Measurements from ENCODE around the gene BIRC6.
"Not testable (repeated sequence)": the region's sequence is repeated elsewhere in the genome, so short reads cannot be mapped to it uniquely, and the experiment has no call there.

Gene BIRC6, protein sequence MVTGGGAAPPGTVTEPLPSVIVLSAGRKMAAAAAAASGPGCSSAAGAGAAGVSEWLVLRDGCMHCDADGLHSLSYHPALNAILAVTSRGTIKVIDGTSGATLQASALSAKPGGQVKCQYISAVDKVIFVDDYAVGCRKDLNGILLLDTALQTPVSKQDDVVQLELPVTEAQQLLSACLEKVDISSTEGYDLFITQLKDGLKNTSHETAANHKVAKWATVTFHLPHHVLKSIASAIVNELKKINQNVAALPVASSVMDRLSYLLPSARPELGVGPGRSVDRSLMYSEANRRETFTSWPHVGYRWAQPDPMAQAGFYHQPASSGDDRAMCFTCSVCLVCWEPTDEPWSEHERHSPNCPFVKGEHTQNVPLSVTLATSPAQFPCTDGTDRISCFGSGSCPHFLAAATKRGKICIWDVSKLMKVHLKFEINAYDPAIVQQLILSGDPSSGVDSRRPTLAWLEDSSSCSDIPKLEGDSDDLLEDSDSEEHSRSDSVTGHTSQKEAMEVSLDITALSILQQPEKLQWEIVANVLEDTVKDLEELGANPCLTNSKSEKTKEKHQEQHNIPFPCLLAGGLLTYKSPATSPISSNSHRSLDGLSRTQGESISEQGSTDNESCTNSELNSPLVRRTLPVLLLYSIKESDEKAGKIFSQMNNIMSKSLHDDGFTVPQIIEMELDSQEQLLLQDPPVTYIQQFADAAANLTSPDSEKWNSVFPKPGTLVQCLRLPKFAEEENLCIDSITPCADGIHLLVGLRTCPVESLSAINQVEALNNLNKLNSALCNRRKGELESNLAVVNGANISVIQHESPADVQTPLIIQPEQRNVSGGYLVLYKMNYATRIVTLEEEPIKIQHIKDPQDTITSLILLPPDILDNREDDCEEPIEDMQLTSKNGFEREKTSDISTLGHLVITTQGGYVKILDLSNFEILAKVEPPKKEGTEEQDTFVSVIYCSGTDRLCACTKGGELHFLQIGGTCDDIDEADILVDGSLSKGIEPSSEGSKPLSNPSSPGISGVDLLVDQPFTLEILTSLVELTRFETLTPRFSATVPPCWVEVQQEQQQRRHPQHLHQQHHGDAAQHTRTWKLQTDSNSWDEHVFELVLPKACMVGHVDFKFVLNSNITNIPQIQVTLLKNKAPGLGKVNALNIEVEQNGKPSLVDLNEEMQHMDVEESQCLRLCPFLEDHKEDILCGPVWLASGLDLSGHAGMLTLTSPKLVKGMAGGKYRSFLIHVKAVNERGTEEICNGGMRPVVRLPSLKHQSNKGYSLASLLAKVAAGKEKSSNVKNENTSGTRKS (N-terminal part only)

DNA sequence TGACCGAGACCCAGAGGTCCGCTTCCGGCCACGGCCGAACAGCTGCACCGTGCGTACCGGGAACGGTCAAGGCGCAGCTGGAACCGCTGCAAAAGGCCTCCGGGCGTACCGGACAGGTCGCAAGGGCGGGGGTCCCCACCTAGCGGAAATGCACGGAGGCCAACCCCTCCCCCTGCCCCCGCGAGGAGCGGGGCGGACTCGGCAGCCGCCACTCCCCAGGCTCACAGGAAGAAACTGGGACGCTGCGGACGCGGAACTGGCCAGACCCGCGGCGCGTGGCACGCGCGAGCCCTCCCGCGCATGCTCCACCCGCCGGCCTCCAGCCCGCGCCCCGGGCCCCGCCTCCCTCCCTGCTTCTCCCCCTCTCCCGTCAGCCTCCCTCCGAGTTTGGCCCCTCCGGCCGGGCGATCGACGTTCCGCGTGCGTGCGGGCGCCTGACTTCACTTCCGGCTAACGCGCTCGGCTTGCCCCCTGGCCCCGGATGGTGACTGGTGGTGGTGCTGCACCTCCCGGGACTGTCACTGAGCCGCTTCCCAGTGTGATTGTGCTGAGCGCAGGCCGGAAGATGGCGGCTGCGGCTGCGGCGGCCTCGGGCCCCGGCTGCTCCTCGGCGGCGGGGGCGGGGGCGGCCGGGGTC is at the start of gene BIRC6:
Gene BIRC6, plus strand, starts transcription at position 343 of the 637 bp plus-strand sequence. Its CDS starts 139 bp downstream, at position 482.
- peak; percentile 88 to 90 for DNase-seq (ENCODE audit: low read depth in 1 of 2, low spot score in 1 of 2)

DNA sequence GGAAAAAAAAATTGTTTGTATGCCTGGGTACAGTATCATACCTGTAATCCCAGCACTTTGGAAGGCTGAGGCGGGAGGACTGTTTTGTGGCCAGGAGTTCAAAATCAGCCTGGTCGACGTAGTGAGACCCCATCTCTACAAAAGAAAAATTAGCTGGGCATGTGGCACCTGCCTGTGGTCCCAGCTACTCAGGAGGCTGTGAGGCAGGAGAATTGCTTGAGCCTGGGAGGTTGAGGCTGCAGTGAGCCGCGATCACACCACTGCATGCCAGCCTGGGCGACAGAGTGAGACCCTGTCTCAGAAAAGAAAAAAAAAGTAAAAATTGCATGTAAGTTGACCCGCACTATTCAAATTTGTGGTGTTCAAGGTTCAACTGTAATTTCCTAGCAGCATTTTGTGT is 46.2 kb upstream of the BIRC6 start:
- no peak for DNase-seq (ENCODE audit: low read depth in 1 of 2, low spot score in 1 of 2)

DNA sequence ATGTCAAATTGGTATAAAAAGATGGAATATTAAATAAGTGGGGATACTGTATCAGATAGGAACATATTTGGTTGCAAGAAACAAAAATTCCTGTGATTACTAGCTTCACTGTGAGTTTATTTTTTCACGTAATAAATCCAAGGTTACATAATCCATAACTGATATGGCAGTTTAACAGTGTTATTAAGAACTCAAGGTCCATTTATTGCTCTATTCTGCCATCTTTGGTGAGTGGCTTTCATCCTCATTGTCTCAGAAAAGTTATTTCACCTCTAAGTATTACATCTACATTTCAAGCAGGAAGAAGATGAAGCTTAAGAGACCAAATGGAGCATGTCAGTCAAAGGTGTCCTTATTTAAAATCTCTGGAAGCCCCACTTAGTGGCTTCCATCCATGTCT is 41.9 kb upstream of the BIRC6 start:
- no peak for DNase-seq (ENCODE audit: low read depth in 1 of 2, low spot score in 1 of 2)

DNA sequence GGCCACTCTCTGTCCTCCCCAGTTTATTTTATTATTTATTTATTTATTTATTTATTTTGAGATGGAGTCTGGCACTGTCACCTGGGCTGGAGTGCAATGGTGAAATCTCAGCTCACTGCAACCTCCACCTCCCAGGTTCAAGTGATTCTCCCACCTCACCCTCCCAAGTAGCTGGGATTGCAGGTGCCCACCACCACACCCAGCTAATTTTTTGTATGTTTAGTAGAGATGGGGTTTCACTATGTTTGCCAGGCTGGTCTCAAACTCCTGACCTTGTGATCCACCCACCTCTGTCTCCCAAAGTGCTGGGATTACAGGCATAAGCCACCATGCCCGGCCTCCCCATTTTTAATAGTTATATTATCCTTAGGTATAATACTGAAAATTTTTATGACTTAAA is 28.1 kb upstream of the BIRC6 start:
- DNase-seq (ENCODE audit: low read depth in 1 of 2, low spot score in 1 of 2): not testable (repeated sequence)

DNA sequence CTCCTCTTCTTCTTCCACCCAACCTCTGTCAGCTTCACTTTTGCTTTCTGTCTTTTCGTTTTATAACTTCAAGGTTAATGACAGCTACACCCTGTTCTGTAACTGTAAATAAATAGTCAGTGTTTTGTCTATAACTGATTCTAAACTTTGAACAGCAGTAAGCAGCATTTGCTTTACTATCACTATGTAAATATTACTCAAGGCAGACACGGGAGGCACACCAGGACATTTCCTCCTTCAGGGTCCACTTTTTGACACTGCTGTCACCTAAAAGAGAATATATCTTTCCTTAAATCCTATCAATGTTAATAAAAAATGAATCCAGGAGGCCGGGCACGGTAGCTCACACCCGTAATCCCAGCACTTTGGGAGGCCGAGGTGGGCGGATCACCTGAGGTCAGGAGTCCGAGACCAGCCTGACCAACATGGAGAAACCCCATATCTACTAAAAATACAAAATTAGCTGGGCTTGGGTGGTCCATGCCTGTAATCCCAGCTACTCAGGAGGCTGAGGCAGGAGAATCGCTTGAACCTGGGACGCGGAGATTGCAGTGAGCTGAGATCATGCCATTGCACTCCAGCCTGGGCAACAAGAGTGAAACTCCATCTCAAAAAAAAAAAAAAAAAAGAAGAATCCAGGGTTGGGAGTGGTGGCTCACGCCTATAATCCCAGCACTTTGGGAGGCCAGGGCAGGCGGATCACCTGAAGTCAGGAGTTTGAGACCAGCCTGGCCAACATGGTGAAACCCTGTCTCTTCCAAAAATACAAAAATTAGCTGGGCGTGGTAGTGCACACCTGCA is 27.4 kb upstream of the BIRC6 start:
- DNase-seq (ENCODE audit: low read depth in 1 of 2, low spot score in 1 of 2): not testable (repeated sequence)

DNA sequence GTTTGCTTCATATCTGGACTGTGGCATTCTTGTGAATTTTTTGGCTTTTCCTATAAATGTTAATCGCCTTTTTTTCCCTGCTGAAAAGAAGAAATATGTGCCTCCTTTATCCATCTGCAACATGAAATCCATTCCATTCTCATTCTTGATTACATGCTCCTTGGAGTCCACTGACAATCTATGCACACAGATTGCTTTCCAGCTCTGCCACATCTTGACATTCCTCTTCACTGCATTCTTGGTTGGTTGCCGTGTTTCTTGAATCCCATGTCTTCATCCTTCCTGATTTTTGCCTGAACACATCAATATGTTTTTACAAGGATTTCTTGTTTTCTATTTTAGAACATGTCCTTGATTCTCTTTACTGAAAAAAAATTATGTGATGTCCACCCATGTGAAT is 26.7 kb upstream of the BIRC6 start:
- no peak for DNase-seq (ENCODE audit: low read depth in 1 of 2, low spot score in 1 of 2)

DNA sequence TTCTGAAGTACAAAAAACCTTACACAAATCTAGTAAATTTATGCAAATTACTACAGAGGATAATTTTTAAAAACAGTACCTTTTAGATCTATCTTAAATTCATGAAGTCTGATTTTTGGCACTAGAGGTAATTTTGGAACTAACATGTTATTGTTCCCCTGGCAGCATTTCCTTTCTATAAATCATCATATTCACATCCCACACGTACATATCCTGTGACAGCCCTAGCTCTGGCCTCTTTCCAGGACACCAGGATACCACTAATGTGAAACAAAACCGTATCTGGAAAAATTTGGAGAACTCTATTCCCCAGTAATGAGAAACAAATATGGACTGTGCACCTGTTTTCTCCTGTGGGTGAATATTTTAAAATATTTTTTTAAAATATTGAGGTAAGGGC is 14.0 kb upstream of the BIRC6 start:
- no peak for DNase-seq (ENCODE audit: low read depth in 1 of 2, low spot score in 1 of 2)

DNA sequence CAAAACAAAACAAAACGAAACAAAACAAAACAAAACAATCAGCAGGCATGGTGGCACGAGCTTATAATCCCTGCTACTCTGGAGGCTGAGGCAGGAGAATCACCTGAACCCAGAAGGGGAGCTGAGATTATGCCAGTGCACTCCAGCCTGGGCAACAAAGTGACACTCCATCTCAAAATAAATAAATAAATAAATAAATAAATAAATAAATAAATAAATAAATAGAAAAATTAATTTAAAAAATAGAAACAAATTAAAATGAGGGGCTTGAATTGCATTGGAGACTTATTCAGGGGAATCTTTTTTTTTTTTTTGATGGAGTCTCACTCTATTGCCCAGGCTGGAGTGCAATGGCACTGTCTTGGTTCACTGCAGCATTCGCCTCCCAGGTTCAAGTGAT is 6.0 kb upstream of the BIRC6 start:
- DNase-seq (ENCODE audit: low read depth in 1 of 2, low spot score in 1 of 2): not testable (repeated sequence)

DNA sequence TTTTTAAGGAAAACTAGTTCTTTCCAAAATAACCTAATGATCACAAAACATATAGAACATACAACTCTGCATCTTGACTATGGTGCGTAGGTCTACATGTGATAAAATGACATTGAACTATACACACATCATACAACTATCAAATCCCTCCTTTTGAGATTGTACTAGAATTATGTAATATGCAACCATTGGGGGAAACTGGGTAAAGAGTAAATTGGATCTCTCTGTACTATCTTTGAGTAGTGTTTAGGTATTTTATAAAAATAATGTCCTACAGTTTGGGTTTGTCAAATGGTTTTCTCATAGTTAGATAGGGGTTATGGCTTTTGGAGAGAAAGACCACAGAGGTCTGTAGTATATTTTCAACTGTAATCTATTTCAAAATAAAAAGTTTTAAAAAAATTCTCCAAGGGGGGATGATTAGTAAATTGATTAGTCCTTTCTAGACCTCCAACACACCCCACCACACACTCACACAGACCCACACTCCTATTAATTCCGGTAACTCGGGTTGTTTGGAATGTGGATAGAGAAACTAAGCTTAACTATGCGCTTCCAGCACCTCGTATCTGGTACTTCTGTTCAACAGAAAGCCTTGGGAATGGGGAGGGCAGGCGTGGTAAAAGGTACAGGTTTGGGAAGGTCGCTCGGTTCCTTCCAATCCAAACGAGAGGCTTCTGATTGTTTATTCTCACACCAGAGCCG is 695 bp upstream of the BIRC6 start:
- DNase-seq (ENCODE audit: low read depth in 1 of 2, low spot score in 1 of 2): no peak

DNA sequence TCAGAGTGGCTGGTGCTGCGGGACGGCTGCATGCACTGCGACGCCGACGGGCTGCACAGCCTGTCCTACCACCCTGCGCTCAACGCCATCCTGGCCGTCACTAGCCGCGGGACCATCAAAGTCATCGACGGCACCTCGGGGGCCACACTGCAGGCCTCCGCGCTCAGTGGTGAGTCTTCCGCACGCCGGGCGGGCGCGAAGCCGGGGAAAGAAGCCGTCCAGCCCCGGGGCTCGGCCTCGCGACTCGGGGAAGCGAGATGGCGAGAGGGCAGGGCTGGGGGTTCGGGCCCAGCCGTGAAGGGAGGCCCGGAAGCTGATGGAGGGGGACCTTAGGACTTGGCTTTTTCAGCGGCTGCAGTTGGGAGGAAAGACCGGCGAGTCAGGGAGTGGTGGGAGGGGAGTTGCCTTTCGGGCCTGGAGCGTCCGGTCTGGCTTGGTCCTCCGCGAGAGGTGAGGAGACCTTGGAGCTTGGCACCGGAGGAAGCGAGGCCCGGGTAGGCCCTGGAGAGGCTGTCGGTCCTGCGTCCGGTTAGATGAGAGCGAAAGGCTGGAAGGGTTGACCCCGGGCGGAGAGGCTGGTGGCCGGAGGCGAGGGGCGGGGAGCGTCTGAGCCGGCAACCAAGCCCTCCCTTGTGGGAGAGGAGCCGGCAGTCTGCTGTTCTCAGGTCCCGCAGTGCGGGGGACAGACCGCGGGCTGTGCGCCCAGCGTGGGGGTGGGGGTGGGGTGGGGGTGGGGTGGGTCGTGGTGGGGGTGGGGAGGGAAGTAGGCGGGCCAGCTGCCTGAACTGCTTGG is 691 bp downstream of the BIRC6 start:
- DNase-seq (ENCODE audit: low read depth in 1 of 2, low spot score in 1 of 2): peak; percentile 6 to 19

DNA sequence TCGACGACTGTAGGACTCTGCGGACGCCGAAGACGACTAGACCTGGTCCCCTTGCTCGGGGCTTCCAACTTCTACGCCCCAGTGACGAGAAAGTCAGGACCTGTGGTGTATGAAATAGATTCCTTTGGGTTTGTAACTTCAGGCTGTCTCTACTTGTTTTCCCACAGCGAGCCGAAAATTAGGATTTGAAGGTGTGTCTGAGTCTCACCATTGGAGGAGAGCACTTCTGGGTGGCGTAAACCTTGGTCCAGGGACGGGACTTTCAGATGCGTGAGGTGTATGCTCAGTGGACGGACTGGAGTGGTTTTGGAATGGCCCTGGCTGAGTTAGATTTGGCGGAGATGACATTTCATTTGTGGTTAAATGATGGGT is 1.3 kb downstream of the BIRC6 start:
- DNase-seq (ENCODE audit: low read depth in 1 of 2, low spot score in 1 of 2): no peak

DNA sequence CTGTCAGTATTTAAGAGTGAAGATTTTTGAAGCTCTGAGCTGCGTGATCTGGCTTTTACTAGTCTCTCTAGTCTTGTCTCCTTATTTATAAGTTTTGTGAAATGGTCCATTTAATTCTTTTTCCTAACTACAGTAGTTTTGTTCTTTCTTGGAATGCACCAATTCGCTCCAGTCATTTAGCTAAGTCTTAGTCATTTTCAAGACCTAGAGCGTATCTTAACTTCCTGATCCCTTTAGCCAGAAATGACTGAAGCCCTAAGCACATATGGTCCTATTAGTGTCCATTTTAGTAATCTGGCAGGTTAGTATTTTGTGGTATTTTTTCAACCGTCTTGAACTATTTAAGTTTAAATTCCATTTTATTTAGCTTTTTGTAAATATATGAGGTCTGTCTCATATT is 3.6 kb downstream of the BIRC6 start:
- DNase-seq (ENCODE audit: low read depth in 1 of 2, low spot score in 1 of 2): no peak

DNA sequence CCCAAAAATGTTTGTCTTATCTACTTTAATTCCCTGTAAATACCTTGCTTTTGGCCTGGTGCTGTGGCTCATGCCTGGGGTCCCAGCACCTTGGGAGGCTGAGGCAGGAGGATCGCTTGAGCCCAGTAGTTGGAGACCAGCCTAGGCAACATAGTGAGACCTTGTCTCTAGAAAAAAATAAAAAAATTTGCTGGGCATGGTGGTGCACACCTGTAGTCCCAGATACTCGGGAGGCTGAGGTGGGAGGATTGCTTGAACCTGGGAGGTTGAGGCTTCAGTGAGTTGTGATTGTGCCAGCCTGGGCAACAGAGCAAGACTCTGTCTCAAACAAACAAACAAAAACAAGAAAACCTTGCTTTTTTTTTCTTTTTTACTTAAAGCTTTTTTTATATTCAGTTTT is 6.2 kb downstream of the BIRC6 start:
- not testable (repeated sequence) for DNase-seq (ENCODE audit: low read depth in 1 of 2, low spot score in 1 of 2)

DNA sequence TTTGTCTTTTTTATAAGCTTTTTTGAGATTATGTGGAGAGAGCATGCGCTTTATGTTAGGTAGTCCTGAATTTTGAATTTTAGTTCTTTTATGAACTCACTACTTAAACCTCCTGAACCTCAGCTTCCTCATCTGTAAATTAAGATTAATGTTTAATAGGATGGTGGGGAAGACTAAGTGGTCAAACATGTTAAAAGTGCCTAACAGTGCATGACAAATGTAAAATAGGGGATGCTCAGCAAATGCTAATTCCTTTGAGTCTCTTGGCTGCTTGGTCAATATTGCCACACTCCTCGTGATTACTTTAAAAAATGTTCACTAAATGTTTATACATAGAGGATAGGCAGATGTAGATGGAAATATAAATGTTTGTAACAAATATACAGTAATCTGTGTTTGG is 6.8 kb downstream of the BIRC6 start:
- DNase-seq (ENCODE audit: low read depth in 1 of 2, low spot score in 1 of 2): no peak

DNA sequence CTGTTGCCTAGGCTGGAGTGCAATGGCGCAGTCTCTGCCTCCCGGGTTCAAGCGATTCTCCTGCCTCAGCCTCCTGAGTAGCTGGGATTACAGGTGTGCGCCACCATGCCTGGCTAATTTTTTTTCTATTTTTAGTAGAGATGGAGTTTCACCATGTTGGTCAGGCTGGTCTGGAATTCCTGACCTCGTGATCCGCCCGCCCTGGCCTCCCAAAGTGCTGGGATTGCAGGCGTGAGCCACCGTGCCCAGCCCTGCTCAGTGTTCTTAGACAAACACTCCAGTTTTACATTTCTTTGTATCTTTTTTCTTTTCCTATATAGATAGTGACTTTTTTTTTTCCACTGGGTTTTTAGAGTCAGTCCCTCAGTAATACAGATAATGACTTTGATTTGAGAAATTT is 7.5 kb downstream of the BIRC6 start:
- DNase-seq (ENCODE audit: low read depth in 1 of 2, low spot score in 1 of 2): not testable (repeated sequence)

DNA sequence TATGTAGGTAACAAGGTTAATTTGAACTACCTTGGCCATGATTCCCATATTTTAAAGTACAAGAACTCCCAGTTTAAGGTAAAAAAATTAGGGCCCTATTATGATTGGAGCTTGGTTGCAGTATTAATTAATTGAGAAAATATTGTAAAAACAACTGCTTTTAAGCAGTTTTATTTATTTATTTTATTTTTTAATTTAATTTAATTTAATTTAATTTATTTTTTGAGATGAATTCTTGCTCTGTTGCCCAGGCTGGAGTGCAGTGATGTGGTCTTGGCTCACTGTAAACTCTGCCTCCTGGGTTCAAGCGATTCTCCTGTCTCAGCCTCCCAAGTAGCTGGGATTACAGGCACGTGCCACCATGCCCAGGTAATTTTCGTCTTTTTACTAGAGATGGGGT is 8.9 kb downstream of the BIRC6 start:
- not testable (repeated sequence) for DNase-seq (ENCODE audit: low read depth in 1 of 2, low spot score in 1 of 2)

DNA sequence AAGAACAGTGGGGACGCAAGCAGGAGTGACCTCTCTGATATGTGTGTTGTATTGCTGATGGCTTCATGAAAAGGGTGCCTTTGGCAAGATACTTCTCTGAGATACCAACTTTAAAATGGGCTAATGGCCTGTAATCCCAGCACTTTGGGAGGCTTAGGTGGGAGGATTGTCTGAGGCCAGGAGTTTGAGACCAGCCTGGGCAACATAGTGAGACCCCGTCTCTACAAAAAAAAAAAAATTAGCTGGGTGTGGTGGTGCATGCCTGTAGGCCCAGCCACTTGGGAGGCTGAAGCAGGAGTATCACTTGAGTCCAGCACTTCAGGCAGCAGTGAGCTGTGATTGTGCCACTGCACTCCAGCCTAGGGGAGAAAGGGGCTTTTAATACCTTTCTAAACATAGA is 9.8 kb downstream of the BIRC6 start:
- no peak for DNase-seq (ENCODE audit: low read depth in 1 of 2, low spot score in 1 of 2)

DNA sequence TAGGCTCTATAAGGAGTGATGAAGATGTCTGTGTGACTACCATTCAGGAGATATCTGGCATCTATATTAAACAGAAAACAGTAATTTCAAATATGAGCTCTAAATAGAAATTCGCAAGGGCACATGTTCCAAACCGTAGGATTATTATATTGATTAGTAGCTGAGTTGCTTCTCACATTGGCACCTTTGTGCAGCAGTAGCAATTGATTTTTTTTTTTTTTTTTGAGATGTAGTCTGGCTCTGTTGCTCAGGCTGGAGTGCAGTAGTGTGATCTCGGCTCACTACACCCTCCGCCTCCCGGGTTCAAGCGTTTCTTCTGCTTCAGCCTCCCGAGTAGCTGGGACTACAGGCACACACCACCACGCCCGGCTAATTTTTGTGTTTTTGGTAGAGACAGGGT is 12.4 kb downstream of the BIRC6 start:
- DNase-seq (ENCODE audit: low read depth in 1 of 2, low spot score in 1 of 2): no peak

DNA sequence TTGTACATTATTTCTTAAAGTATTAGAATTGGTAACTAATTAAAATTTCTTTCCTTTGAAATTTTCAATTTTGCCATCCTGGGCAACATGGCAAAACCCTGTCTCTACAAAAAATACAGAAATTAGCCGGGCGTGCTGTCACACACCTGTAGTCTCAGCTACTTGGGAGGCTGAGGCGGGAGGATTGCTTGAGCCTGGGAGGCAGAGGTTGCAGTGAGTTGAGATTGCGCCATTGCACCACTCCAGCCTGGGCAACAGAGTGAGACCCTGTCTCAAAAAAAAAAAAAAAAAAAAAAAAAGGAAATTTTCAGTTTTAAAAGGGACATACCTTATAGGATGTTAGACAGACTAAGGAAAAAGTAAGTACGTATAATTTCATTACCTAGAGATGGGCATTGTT is 14.1 kb downstream of the BIRC6 start:
- not testable (repeated sequence) for DNase-seq (ENCODE audit: low read depth in 1 of 2, low spot score in 1 of 2)
